Measurements from ENCODE around the gene ABHD17A. TPM values are rescaled to one million over a fixed set of nuclear protein-coding genes. Genes with fewer than 3 reads are reported as not detected.

Gene ABHD17A
- polyA plus RNA-seq, 1 experiment = 48.8 TPM

DNA sequence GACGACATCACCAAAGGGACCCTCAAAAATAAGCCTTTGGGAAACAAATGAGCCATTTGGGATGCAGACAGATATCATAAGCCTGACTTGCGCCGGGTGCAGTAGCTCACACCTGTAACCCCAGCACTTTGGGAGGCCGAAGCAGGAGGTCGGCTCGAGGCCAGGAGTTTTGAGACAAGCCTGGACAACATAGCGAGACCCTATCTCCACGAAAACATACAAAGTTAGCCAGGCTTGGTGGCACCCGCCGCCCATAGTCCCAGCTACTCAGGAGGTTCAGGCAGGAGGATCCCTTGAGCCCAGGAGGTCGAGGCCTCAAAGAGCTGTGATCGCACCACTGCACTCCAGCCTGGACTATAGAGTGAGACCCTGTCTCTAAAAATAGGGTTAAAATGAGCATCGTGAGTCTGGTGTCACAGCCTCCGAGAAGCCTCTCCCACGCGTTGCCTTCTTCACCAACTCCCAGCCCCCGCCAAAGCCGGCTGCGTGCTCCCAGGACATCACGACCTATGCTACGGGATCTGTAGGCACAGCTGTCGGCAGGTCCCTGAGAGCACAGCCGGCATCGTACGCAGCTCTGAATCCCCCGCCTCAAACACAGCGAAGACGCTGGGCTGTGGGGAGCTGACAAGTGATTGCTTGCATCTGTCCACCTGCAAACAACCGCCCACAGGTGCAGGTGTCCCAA lies 38.6 kb downstream of the ABHD17A start:
- TF ChIP-seq, protein P1, sequence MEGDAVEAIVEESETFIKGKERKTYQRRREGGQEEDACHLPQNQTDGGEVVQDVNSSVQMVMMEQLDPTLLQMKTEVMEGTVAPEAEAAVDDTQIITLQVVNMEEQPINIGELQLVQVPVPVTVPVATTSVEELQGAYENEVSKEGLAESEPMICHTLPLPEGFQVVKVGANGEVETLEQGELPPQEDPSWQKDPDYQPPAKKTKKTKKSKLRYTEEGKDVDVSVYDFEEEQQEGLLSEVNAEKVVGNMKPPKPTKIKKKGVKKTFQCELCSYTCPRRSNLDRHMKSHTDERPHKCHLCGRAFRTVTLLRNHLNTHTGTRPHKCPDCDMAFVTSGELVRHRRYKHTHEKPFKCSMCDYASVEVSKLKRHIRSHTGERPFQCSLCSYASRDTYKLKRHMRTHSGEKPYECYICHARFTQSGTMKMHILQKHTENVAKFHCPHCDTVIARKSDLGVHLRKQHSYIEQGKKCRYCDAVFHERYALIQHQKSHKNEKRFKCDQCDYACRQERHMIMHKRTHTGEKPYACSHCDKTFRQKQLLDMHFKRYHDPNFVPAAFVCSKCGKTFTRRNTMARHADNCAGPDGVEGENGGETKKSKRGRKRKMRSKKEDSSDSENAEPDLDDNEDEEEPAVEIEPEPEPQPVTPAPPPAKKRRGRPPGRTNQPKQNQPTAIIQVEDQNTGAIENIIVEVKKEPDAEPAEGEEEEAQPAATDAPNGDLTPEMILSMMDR (IDR thresholded peaks at IDR 0.05; ENCODE audit: insufficient read depth, low read depth, low read length) = no peak
- Histone ChIP-seq H3K4me3 (ENCODE audit: low read depth, low read length) (peak overlapping the region; percentile 91), H3K36me3 (ENCODE audit: control insufficient read depth, insufficient read depth, low read length) (peaks cover 3% of the 10 kb centered on the region), H3K27me3 (ENCODE audit: control insufficient read depth, insufficient read depth, low read length) (no peaks in the 10 kb centered on the region)
- CTCF ChIA-PET = interaction anchor here (0.6 to 2.6 kb wide), 4 partner anchors 9 to 33 kb away, joined by 3 to 19 read pairs (median 6); no protein-coding TSS in a partner anchor
- POLR2A ChIA-PET = no interaction called here
- DNase-seq (ENCODE audit: low read depth) = no peak

DNA sequence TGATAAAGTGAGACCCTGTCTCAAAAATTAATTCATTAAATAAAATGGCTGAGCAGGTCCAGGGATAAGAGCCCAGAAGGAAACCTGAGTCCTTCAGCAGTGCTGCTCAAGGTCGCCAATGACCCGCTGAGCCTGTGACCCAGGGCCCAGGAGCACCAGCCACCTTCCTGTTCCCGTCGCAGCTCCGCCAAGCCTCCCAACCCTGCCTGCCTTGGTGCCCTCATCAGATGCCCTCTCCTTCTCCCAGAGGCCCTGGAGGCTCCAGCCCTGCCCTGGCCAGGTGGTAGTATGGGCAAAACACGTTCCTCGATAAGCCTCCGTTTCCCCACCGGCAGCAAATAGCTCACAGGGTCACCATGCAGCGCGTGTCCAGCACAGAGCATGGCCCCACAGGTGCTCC lies 39.7 kb downstream of the ABHD17A start:
- no peak for DNase-seq (ENCODE audit: low read depth)
- TF ChIP-seq, protein P1 (IDR thresholded peaks at IDR 0.05; ENCODE audit: insufficient read depth, low read depth, low read length) = no peak
- CTCF ChIA-PET = interaction anchor here (1.1 to 2.6 kb wide), 4 partner anchors 8 to 32 kb away, joined by 3 to 19 read pairs (median 6); no protein-coding TSS in a partner anchor
- Histone ChIP-seq H3K27me3 (ENCODE audit: control insufficient read depth, insufficient read depth, low read length) (no peaks in the 10 kb centered on the region), H3K36me3 (ENCODE audit: control insufficient read depth, insufficient read depth, low read length) (peaks cover 2% of the 10 kb centered on the region), H3K4me3 (ENCODE audit: low read depth, low read length) (no peak overlapping the region)
- POLR2A ChIA-PET = no interaction called here

DNA sequence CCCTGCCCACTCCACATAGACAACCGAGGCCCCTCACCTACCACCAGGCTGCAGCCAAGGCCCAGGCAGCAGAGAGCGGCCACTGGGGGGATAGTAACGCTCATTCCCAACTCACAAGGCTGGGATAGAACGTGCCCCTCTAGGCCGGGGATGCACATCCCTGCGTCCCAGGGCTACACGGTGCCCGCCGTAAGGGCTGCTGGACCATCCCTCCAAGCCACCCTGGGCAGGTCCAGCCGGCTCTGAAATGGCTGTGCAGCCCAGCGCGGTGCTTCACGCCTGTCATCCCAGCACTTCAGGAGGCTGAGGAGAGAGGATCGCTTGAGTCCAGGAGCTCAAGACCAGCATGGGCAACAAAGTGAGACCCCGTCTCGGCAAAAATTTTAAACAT lies 40.2 kb downstream of the ABHD17A start:
- POLR2A ChIA-PET = no interaction called here
- Histone ChIP-seq H3K27me3 (ENCODE audit: control insufficient read depth, insufficient read depth, low read length) (no peaks in the 10 kb centered on the region), H3K36me3 (ENCODE audit: control insufficient read depth, insufficient read depth, low read length) (peaks cover 2% of the 10 kb centered on the region), H3K4me3 (ENCODE audit: low read depth, low read length) (no peak overlapping the region)
- CTCF ChIA-PET = interaction anchor here (1.1 to 2.6 kb wide), 2 partner anchors 10 to 19 kb away, joined by 3 to 7 read pairs; no protein-coding TSS in a partner anchor
- no peak for DNase-seq (ENCODE audit: low read depth)
- TF ChIP-seq, protein P1 (IDR thresholded peaks at IDR 0.05; ENCODE audit: insufficient read depth, low read depth, low read length) = no peak

DNA sequence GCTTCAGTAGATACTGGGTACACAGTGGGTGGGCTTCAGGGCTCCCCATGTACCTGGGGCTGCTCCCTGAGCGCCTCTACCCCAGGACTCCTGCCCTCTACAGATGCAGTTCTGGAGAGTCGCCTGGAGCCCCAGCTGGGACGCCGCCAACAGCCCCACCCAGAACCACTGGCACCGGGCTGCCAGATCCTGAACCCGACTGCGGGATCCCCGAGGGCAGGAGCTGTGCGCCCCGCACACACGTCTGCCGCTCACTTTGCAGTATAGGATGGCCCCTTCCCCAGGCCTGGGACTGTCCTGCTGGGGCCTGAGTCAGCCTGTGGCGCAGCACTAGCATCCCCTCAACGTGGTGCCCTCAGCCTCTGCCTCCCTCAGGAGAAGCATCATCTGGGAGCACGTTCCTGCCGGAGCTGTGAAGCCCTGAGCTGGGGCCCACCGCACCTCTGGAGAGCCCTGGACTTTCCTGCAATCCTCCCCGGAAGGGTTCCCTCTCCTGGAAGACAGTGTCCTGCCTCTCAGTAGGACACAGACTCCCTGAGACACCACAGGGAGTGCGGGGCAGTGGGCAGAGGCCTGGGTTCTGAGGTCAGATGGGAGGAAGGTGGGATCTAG lies 40.7 kb downstream of the ABHD17A start:
- DNase-seq (ENCODE audit: low read depth) = no peak
- ChIA-PET CTCF (interaction anchor here (0.5 to 7.8 kb wide), 3 partner anchors 15 to 19 kb away, joined by 3 to 79 read pairs (median 5); no protein-coding TSS in a partner anchor), POLR2A (no interaction called here)
- H3K36me3 ChIP-seq (ENCODE audit: control insufficient read depth, insufficient read depth, low read length) = peaks cover 2% of the 10 kb centered on the region
- H3K4me3 ChIP-seq (ENCODE audit: low read depth, low read length) = no peak overlapping the region
- no peaks in the 10 kb centered on the region for H3K27me3 ChIP-seq (ENCODE audit: control insufficient read depth, insufficient read depth, low read length)
- TF ChIP-seq, protein P1 (IDR thresholded peaks at IDR 0.05; ENCODE audit: insufficient read depth, low read depth, low read length) = no peak

DNA sequence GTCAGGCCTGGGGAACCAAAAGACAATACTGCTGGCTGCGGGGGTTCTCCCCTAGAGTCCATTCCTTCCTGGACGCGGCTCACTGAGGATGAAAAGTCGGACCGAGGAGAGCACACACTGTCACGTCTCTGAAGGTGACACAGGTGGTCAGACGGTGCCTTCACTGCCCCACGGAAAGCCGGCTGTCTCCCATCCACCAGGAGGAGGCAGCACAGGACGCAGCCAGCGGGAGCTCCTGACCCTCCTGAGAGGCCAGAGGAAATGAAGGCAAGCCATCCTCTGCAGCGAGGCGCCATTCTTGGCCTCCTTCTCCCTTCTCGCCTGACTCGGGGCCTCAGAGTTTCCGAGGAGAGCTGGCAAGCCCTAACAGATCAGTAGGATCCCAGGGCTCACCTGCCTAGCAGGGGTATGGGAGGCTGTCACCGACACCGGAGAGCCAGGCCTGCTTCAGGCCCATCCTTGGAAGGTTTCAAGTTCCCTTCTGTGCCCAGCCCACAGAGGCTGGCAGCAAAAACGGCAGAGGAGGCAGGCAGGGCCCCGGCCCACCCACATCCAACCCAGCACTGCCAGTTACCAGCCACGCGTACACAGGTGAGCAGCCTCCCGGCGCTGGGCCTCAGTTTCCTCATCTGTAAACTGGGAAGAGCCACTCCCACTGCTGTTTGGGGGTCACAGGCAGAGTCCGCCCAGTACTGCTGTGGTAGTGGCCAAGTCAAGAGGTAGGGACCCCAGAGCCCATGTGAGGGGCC lies 41.5 kb downstream of the ABHD17A start:
- H3K27me3 ChIP-seq (ENCODE audit: control insufficient read depth, insufficient read depth, low read length) = no peaks in the 10 kb centered on the region
- TF ChIP-seq, protein P1 (IDR thresholded peaks at IDR 0.05; ENCODE audit: insufficient read depth, low read depth, low read length) = no peak
- POLR2A ChIA-PET = no interaction called here
- CTCF ChIA-PET = interaction anchor here (0.5 to 7.8 kb wide), 3 partner anchors 14 to 18 kb away, joined by 3 to 79 read pairs (median 5); no protein-coding TSS in a partner anchor
- peaks cover 5% of the 10 kb centered on the region for H3K36me3 ChIP-seq (ENCODE audit: control insufficient read depth, insufficient read depth, low read length)
- H3K4me3 ChIP-seq (ENCODE audit: low read depth, low read length) = no peak overlapping the region
- DNase-seq (ENCODE audit: low read depth) = no peak

Data from BJ (cell line).